K562 (cell line): ENCODE data around the gene SHISA4. TPM values are rescaled to one million over a fixed set of nuclear protein-coding genes. Genes with fewer than 3 reads are reported as not detected.

Source experiments
- ATF1 ChIP-seq, 2 experiments: fragments of 450-650 bp in 1 of 2; IDR thresholded peaks; 2 replicates each; pipeline ENCODE4 v1.6.1; 2016; ENCODE audit warnings: missing compliant biosample characterization in 1 of 2, missing genetic modification characterization in 1 of 2
- BCOR ChIP-seq: fragments of 450-650 bp; IDR thresholded peaks from 2 replicates; pipeline ENCODE4 v1.6.1; 2016
- CHD4 ChIP-seq: fragments of 200-600 bp; sonication (generic); IDR thresholded peaks from 3 replicates; pipeline ENCODE4 v1.6.1; 2012; ENCODE audit warnings: low read depth, mild to moderate bottlenecking, mixed read lengths, low read length, inconsistent platforms; ENCODE audit not compliant: insufficient read depth, insufficient replicate concordance, poor library complexity, severe bottlenecking
- SOX6 ChIP-seq: fragments of 450-650 bp; IDR thresholded peaks from 2 replicates; pipeline ENCODE4 v1.6.1; 2014; ENCODE audit warnings: mild to moderate bottlenecking
- ZNF121 ChIP-seq: sonication (generic); formaldehyde crosslinking; conservative IDR thresholded peaks from 2 replicates; pipeline ENCODE4 v1.8.0; 2022; ENCODE audit warnings: missing genetic modification reagents
- polyA plus RNA-seq, 8 experiments: library from polyadenylated mRNA; depleted of rRNA in 4 of 8; stranded (reverse) in 5 of 8; unstranded in 3 of 8; fragments of >200 nt; fragmentation: Nextera tagmentation in 2 of 8; fragmentation: Illumina TruSeq in 1 of 8; extraction: Ambion mirVana in 2 of 8; extraction: Trizol in 1 of 8; gene quantifications; 2 replicates each; pipeline versions ENCODE4 v1.2.1 to v1.2.3, GENCODE V29; 2011 to 2014; ENCODE audit warnings: inconsistent platforms in 1 of 8, missing spikeins in 1 of 8
- total RNA-seq, 7 experiments: library from RNA; depleted of rRNA in 6 of 7; stranded (reverse); fragments of >200 nt in 6 of 7; fragmentation: Illumina TruSeq in 2 of 7; extraction: Trizol in 2 of 7; gene quantifications; 2 replicates each; pipeline versions ENCODE4 v1.2.1 to v1.2.3, GENCODE V29; 2011 to 2021; ENCODE audit warnings: low replicate concordance in 1 of 7
- TF ChIP-seq, protein P1 (sequence below): IDR thresholded peaks from 2 replicates; pipeline ENCODE4 v1.6.1; 2011; ENCODE audit warnings: borderline replicate concordance, low read depth, mild to moderate bottlenecking, moderate library complexity, low read length; ENCODE audit not compliant: insufficient read depth, poor library complexity, severe bottlenecking
- TF ChIP-seq, protein P2 (sequence below): sonication (generic); formaldehyde crosslinking; IDR thresholded peaks from 2 replicates; pipeline ENCODE4 v1.9.0; 2022; ENCODE audit warnings: mild to moderate bottlenecking, missing genetic modification reagents
- TF ChIP-seq, protein P3 (sequence below): sonication (generic); formaldehyde crosslinking; IDR thresholded peaks from 2 replicates; pipeline ENCODE4 v1.8.0; 2023; ENCODE audit warnings: mild to moderate bottlenecking, missing genetic modification reagents
- TF ChIP-seq, protein P4 (sequence below): fragments of 450-650 bp; conservative IDR thresholded peaks from 2 replicates; pipeline ENCODE4 v1.6.1; 2016; ENCODE audit warnings: missing genetic modification characterization, low read depth, mild to moderate bottlenecking, missing compliant biosample characterization, moderate library complexity
- TF ChIP-seq, protein P5 (sequence below): sonication (generic); formaldehyde crosslinking; IDR thresholded peaks from 2 replicates; pipeline ENCODE4 v1.5.0; 2020; ENCODE audit warnings: missing genetic modification reagents
- TF ChIP-seq, protein P6 (sequence below): fragments of 250-450 bp; sonication (Bioruptor Pico); IDR thresholded peaks from 2 replicates; pipeline ENCODE4 v1.8.0; 2022; ENCODE audit warnings: moderate library complexity, mild to moderate bottlenecking, inconsistent platforms

The SHISA4 gene
- total and polyA plus RNA-seq, 9 of the 15 experiments (the other 6 are each of a cell fraction or from before 2014, with no cell fraction given): 0.15 to 0.95 (median 0.68) TPM; not detected in 2

DNA sequence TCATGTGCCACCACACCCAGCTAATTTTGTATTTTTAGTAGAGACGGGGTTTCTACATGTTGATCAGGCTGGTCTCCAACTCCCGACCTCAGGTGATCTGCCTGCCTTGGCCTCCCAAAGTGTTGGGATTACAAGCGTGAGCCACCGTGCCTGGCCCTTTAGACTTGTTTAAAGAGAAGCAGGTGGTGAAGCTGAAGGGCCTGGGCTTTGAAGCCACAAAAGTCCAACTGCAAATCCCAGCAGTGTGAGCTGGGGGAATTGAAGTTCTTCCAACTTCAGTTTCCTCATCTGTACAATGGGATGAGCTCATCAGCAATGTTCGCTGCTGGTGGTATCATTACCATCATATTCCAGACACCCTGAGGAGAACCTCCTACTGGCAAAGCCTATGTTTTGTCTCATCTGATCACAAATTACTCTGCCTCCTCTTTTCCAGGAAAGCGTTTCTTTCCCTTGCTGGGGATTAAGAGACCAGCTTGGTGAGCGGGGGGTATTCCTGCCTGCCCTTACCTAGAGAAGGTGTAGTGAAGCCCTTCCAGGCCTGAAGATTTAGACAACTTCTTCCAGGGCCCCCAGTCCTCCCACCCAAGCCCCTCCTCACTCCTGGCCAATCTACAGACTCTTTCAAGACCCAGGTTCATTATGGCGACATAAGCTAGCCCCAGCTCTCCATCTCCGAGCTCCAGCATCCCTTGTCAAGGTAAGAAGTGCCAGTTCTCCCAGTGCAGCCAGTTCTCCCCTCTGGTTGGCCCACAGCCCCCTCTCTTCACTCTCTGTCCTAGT, 2.4 kb upstream of the SHISA4 start (continued):
- peak; percentile 77 for TF ChIP-seq ZNF121 (CRISPR knock-in tag)
- TF ChIP-seq ATF1 (CRISPR knock-in tag; IDR thresholded peaks at IDR 0.05): no peak
- no peak for TF ChIP-seq ATF1 (tag; IDR thresholded peaks at IDR 0.05)
- TF ChIP-seq, protein P1, sequence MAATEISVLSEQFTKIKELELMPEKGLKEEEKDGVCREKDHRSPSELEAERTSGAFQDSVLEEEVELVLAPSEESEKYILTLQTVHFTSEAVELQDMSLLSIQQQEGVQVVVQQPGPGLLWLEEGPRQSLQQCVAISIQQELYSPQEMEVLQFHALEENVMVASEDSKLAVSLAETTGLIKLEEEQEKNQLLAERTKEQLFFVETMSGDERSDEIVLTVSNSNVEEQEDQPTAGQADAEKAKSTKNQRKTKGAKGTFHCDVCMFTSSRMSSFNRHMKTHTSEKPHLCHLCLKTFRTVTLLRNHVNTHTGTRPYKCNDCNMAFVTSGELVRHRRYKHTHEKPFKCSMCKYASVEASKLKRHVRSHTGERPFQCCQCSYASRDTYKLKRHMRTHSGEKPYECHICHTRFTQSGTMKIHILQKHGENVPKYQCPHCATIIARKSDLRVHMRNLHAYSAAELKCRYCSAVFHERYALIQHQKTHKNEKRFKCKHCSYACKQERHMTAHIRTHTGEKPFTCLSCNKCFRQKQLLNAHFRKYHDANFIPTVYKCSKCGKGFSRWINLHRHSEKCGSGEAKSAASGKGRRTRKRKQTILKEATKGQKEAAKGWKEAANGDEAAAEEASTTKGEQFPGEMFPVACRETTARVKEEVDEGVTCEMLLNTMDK: no peak
- TF ChIP-seq, protein P2, sequence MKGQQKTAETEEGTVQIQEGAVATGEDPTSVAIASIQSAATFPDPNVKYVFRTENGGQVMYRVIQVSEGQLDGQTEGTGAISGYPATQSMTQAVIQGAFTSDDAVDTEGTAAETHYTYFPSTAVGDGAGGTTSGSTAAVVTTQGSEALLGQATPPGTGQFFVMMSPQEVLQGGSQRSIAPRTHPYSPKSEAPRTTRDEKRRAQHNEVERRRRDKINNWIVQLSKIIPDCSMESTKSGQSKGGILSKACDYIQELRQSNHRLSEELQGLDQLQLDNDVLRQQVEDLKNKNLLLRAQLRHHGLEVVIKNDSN (CRISPR knock-in tag): no peak
- TF ChIP-seq BCOR: peak; percentile 85; the same call in 1 of the 2 replicates
- TF ChIP-seq, protein P3, sequence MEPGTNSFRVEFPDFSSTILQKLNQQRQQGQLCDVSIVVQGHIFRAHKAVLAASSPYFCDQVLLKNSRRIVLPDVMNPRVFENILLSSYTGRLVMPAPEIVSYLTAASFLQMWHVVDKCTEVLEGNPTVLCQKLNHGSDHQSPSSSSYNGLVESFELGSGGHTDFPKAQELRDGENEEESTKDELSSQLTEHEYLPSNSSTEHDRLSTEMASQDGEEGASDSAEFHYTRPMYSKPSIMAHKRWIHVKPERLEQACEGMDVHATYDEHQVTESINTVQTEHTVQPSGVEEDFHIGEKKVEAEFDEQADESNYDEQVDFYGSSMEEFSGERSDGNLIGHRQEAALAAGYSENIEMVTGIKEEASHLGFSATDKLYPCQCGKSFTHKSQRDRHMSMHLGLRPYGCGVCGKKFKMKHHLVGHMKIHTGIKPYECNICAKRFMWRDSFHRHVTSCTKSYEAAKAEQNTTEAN (CRISPR knock-in tag): 0 out of 2 replicates have a peak, but pooled peaks have one; percentile 47
- TF ChIP-seq, protein P4, sequence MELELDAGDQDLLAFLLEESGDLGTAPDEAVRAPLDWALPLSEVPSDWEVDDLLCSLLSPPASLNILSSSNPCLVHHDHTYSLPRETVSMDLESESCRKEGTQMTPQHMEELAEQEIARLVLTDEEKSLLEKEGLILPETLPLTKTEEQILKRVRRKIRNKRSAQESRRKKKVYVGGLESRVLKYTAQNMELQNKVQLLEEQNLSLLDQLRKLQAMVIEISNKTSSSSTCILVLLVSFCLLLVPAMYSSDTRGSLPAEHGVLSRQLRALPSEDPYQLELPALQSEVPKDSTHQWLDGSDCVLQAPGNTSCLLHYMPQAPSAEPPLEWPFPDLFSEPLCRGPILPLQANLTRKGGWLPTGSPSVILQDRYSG: 0 out of 2 replicates have a peak, but pooled peaks have one; percentile 4
- TF ChIP-seq, protein P5, sequence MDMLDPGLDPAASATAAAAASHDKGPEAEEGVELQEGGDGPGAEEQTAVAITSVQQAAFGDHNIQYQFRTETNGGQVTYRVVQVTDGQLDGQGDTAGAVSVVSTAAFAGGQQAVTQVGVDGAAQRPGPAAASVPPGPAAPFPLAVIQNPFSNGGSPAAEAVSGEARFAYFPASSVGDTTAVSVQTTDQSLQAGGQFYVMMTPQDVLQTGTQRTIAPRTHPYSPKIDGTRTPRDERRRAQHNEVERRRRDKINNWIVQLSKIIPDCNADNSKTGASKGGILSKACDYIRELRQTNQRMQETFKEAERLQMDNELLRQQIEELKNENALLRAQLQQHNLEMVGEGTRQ (CRISPR knock-in tag): no peak
- TF ChIP-seq SOX6: 0 out of 2 replicates have a peak, but pooled peaks have one; percentile 10
- peak; percentile 64 for TF ChIP-seq CHD4
- TF ChIP-seq, protein P6, sequence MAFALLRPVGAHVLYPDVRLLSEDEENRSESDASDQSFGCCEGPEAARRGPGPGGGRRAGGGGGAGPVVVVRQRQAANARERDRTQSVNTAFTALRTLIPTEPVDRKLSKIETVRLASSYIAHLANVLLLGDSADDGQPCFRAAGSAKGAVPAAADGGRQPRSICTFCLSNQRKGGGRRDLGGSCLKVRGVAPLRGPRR (CRISPR knock-in tag): no peak
